NT2/D1 (cell line): Measurements from ENCODE around the gene ADGRG3.

Source experiments
- YY1 ChIP-seq: IDR thresholded peaks from 2 replicates; pipeline ENCODE4 v1.6.1; 2011; ENCODE audit not compliant: insufficient read length, insufficient read depth
- ZNF274 ChIP-seq: IDR thresholded peaks from 2 replicates; pipeline ENCODE4 v1.6.1; 2011; ENCODE audit warnings: mild to moderate bottlenecking, low read depth, low read length

DNA sequence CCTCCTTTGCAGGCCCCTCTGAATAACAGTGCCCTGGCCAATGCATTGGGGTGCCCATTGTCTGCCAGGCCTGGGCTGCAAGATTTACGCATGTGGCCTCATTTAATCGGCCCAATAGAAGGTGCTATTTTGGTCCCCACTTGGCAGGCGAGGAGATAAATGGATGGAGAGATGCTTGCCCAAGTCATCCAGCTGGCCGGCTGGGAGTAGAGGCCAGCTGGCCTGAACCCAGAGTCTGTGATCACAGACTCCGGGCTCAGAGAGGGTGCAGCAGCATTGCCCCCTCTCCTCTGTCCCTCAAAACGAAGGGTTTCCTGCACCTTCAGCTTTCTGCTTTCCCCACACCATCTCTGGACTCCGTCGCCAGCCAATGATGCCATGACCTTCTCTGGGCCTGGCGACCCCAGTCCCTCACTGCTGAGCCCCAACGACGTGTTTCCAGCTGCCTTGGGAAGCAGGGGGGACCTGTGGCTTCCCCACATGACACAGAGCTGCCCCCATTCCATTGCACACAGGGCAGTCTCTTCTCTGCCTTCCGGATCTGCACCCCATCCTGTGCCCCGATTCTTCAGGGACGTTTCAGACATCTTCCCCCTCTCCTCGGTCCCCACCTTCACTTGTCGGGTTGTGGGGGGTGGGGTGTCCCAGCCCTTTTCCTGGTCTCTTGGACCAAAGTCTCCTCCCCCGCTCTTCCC is 43.2 kb upstream of the ADGRG3 start:
- no peak for TF ChIP-seq YY1
- TF ChIP-seq ZNF274: no peak
